Measurements from ENCODE around the gene TNFRSF9. TPM values are rescaled to one million over a fixed set of nuclear protein-coding genes. Genes with fewer than 3 reads are reported as not detected.

TNFRSF9 gene
- total RNA-seq, 1 donor from 2014 or later: 57.0 TPM

- Mint-ChIP-seq H3K27me3 (ENCODE audit: insufficient read depth) (peaks cover 4% of the 10 kb centered on the region), H3K27ac (no peak overlapping the region), H3K4me1 (ENCODE audit: low read depth) (peaks cover 6% of the 10 kb centered on the region), H3K9me3 (peaks cover 16% of the 10 kb centered on the region), H3K4me3 (no peak overlapping the region), H3K36me3 (ENCODE audit: low read depth) (no peaks in the 10 kb centered on the region)
- no peak for DNase-seq (ENCODE audit: low spot score)
- intact Hi-C loops (cut with micrococcal nuclease): no loop called here
Observed at GRCh38 chr1:7873801-7874795, 66.5 kb downstream of the TNFRSF9 start.

DNA sequence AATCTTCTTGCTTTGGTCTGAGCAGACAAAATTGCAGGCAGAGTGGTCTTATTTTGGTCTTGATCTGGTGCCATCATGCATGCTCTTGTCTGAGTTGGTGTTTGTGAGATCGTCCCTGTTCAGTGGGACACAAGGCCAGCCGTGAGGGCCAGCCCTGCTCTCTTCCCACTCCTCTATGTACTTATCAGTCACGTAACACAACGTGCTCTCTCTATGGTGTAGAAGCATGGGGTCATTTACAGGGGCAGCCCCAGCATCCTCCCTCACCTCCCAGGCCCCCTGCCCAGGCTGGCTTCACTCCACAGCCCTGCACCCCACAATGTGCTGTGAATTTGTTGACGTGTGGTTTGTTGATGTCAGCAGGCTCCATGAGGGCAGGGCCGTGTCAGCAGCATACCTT lies 69.5 kb downstream of the TNFRSF9 start:
- no peak for DNase-seq (ENCODE audit: low spot score)
- Mint-ChIP-seq H3K27ac (no peak overlapping the region), H3K9me3 (no peaks in the 10 kb centered on the region), H3K4me1 (ENCODE audit: low read depth) (no peaks in the 10 kb centered on the region), H3K36me3 (ENCODE audit: low read depth) (no peaks in the 10 kb centered on the region), H3K4me3 (no peak overlapping the region), H3K27me3 (ENCODE audit: insufficient read depth) (peaks cover under 1% of the 10 kb centered on the region)
- intact Hi-C loops (cut with micrococcal nuclease): no loop called here

GRCh38 chr1:7869136-7869920 lies 71.3 kb downstream of the TNFRSF9 start:
- H3K4me1 Mint-ChIP-seq (ENCODE audit: low read depth): no peaks in the 10 kb centered on the region
- H3K36me3 Mint-ChIP-seq (ENCODE audit: low read depth): no peaks in the 10 kb centered on the region
- no peak overlapping the region for H3K4me3 Mint-ChIP-seq
- intact Hi-C loops (cut with micrococcal nuclease): no loop called here
- peaks cover 2% of the 10 kb centered on the region for H3K27me3 Mint-ChIP-seq (ENCODE audit: insufficient read depth)
- no peak for DNase-seq (ENCODE audit: low spot score)
- no peak overlapping the region for H3K27ac Mint-ChIP-seq
- H3K9me3 Mint-ChIP-seq: no peaks in the 10 kb centered on the region

GRCh38 chr1:7868070-7868780 lies 72.4 kb downstream of the TNFRSF9 start:
- intact Hi-C loops (cut with micrococcal nuclease): no loop called here
- H3K27me3 Mint-ChIP-seq (ENCODE audit: insufficient read depth): peaks cover 2% of the 10 kb centered on the region
- DNase-seq (ENCODE audit: low spot score): no peak

GRCh38 chr1:7865978-7866377 lies 74.7 kb downstream of the TNFRSF9 start:
- Mint-ChIP-seq H3K9me3 (no peaks in the 10 kb centered on the region), H3K4me3 (no peak overlapping the region), H3K27me3 (ENCODE audit: insufficient read depth) (peaks cover 2% of the 10 kb centered on the region), H3K4me1 (ENCODE audit: low read depth) (no peaks in the 10 kb centered on the region), H3K27ac (no peak overlapping the region), H3K36me3 (ENCODE audit: low read depth) (no peaks in the 10 kb centered on the region)
- no peak for DNase-seq (ENCODE audit: low spot score)
- intact Hi-C loops (cut with micrococcal nuclease): no loop called here

More at GRCh38 chr1:7868070-7868780, 72.4 kb downstream of the TNFRSF9 start:
- Mint-ChIP-seq H3K27ac (no peak overlapping the region), H3K4me1 (ENCODE audit: low read depth) (no peaks in the 10 kb centered on the region), H3K9me3 (no peaks in the 10 kb centered on the region), H3K4me3 (no peak overlapping the region), H3K36me3 (ENCODE audit: low read depth) (no peaks in the 10 kb centered on the region)

Other genes with a start within 250 kb of the TNFRSF9 start
- 25.1 and 26.8 TPM in 2 replicates for gene VAMP3, start 169.5 kb downstream of the TNFRSF9 start, total RNA-seq
- 4.0 and 4.4 TPM in 2 replicates for gene PER3, start 156.5 kb downstream of the TNFRSF9 start, total RNA-seq
- gene UTS2, start 87.8 kb downstream of the TNFRSF9 start, total RNA-seq: not detected in 2 replicates
- 425 and 429 TPM in 2 replicates for gene PARK7, start 20.9 kb upstream of the TNFRSF9 start, total RNA-seq
- 1.6 and 3.2 TPM in 2 replicates for gene ERRFI1, start 85.5 kb upstream of the TNFRSF9 start, total RNA-seq

Data from activated T-helper 1 cell treated with anti-CD3 and anti-CD28 coated beads, Interleukin-12 subunit alpha, Interleukin-12 subunit beta, Interleukin-2, Interleukin-4 antibody, amounts not matched to agents 30 ng/mL and 10 ng/mL and 1 ng/mL, durations not matched to agents 14 hours and 24 hours and 36 hours (primary cell).